HG02798 (cell line): ENCODE results near the gene KRT39.
"Not testable (repeated sequence)": the region's sequence is repeated elsewhere in the genome, so short reads cannot be mapped to it uniquely, and the experiment has no call there.

Source experiments
- ATAC-seq: cut with Tn5 transposase; IDR thresholded peaks from one replicate; pipeline ENCODE4 v1.9.1; 2021; ENCODE audit warnings: mild to moderate bottlenecking; ENCODE audit not compliant: unreplicated experiment, poor library complexity

Gene KRT39

DNA sequence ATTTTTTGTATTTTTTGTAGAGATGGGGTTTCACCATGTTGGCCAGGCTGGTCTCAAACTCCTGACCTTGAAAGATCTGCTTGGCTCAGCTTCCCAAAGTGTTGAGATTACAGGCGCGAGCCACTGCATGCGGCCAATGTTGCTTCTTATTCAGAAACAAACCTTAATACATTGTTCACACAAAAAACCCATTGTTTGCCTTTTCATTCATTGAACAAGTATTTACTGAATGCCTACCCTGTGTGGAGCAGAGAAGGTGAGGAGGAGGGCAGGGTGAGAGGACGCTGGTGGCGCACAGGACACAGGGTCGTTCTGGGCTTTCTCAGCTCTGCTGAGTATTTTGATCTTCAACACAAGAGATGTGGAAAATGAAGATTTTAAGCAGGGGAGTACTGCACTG, 21.3 kb downstream of the KRT39 start:
- no peak for ATAC-seq

DNA sequence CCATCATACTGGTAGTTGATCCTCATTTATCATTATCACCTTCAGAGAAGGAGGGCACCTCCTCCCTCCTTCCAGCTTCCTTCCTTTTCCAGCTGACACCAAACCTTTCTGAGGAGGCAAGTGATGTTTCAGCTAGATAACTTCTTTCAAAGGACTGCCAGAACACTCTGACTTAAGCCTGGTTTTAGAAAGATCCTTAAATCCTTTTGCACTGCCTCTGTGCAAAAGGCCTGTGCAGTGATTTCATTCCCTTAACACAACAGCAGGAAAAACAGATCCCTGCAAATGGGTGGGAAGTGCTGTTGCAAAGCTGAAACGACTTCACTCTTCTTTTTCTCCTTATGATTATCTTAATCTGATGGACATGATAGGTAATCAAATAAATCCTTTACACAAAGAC, 22.2 kb downstream of the KRT39 start:
- ATAC-seq: no peak

DNA sequence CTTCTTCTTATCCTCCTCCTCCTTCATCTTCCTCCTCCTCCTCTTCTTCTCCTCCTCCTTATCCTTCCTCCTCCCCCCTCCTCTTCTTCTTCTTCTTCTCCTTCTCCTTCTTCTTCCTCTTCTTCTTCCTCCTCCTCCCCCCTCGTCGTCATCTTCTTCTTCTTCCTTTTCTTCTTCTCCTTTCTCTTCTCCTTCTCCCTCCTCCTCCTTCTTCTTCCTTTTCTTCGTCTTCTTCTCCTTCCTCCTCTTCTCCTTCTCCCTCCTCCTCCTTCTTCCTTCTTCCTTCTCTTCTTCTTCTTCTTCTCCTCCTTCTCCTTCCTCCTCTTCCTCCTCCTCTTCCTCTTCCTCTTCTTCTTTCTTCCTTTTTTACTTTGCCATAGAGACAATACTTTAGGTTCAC, 24.2 kb downstream of the KRT39 start:
- no peak for ATAC-seq

DNA sequence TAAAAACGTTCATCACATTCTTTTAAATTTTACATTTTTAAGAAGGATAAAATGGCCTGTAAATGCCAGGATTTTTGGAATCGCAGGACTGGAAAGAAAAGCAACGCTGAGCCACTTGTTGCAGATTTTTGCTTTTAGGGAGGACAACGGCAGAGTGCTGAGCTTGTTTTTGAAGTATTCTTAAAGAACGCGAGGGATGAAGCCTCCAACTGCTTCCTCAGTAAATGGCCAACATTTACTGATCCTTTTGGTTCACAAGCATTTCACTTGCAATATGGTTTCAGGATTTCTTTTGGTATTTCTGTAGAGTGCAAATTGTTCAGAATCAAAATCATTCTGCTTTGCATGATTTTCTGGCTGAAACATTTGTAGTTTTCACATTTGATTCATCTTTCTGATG, 26.5 kb downstream of the KRT39 start:
- ATAC-seq: no peak

DNA sequence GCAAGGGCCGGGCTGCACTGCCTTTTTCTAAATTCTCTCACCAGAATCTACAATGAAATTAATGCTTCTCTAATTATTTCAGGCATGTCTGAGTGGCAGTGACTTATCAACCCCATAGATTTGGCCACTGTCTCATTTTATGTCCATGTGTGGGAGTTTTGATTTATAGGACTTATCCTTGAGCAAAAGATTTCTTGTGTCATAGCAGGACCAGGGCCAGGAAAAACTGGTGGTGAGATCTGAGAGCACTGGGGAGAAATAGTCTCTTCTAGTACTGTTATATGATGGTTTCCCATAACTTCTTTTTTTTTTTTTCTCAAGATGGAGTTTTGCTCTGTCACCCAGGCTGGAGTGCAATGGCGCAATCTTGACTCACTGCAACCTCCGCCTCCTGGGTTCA, 27.8 kb downstream of the KRT39 start:
- no peak for ATAC-seq

DNA sequence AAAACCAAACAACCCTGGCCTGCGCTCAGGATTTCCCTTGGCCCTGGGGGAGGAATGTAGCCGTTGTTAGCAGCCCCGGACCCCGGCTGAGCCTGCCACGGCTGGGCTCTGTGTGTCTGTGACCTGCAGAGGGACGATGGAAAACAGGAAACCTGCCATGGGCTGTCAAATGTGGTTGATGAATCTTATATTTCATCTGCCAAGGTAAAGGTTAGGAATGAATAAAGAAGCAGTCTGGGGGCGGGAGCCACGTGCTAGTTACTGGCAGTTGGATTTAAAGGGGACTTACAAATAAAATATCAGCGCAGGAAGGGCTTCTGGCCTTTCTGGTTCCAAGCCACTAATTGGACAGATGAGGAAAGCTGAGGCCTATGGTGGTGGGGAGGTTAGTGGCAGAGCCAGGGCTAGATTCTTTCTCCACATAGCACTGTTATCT, 29.3 kb downstream of the KRT39 start, which contains the start of gene KRT23:
Gene KRT23, minus strand, starts transcription at position 263 of the 436 bp plus-strand sequence. CDS start 1,043 bp downstream, outside the sequence.
- ATAC-seq: no peak

DNA sequence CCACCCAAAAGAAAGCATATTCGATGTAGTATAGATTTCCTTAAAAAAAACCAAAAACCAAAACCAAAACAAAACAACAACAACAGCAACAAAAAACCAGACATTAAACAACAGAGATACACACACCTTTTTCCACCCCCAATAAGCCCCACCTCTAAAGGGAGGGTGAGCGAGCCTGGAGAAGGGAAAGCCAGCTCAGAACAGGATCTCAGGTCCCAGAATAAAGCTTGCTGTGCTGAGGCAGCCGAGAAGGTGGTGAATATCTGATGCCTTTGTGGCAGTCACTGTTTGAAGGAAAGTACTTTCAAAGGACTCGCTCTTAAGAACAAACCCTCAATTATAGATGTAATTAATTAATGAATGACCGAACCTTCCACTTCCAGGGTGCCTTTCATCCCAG, 29.8 kb downstream of the KRT39 start:
- no peak for ATAC-seq

DNA sequence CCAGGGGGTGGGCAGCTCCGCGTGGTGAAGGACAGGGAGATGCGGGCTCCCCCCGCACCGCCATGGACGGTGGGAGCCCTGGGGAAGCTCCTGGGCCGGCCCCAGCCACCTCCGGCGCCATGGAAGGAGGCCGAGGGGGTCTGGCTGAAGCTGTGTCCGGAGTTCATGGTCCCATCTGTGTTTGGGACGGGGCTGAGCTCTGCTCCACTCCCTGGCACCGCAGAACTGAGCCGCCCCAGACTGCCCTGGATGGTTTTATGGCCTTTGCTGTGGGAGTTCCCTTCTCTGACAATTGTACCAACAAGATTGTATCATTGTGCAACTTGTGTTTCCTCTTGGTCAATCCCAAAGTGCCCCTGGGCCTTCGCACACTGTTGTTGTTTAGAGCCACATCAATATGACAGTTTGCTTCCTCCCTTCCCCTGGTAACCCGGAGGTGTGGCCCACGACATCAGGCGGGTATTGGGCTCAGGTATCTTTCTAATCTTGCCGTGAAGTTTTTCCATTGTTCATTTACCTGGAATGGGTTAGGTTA, 30.2 kb downstream of the KRT39 start:
- ATAC-seq: no peak

DNA sequence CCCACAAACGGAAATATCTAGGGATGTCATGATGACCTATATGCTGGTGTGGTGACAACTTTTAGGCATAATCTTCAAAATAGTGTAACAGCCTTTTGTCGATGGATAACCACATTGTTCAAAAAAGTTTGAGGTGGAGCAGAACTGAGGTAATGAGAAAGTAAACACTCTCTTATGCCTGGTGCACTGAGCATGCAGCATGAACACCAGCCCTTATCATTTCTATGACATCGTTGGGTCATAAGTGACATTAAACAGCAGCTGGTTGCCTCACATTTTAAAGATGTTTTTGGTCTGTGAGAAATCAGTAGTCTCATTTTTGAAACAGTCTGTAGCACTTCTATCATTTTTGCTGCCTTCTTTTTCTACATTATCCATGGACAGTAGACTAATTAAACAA, 31.1 kb downstream of the KRT39 start:
- no peak for ATAC-seq

DNA sequence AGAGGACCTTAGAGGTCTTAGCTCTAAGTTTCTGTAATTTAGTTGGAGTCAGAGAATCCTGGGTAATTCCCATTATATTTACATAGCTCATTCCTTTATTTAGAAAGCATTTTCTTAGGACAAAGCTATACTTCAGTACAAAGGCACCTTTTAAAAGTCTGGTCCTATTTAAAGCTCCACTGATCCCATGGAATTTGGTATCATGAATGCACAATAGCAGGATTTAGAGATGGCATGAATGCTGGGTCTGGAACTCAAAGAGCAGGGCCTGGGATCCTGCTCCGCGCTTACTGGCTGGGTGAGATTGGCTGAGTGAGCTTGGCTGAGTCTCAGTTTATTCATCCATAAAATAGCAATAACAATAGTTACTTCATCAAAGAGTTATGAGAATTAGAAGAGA, 34.1 kb downstream of the KRT39 start:
- ATAC-seq: no peak

DNA sequence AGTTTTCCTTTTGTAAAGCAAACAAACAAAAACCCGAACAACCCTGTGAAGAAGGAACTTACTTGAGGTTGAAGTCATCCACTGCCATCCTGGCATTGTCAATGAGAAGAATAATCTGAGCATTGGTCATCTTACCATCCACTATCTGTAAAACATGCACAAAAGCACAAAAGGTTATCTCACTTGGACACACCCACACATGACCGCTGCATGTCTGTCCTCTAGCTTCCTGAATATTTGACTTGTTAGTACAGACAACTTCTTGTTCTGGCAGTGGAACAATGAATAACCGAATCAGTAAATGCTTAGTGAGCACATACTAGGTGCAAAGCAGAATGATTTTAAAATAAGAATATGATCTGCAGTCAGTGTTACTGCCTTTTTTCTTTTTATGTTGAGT, 35.4 kb downstream of the KRT39 start:
- ATAC-seq: no peak

DNA sequence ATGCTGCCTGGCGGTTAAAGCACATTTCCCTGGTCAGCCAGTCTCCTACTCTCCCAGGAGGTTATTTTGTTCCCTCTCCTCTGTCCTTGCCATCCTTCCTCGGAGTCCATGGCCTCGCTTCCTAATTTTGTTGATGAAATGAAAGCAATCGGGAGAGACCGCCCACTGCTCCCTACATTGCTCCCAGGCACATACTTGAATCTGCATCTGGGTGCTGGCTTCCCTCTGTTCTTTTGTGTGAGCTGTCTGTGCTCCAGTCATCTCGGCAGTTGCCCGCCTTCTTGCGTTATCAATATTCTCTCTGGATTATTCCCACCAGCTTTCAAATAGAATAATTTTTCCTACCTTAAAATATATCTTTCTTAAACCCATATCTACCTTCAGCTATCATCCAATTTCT, 40.4 kb downstream of the KRT39 start:
- ATAC-seq: no peak

DNA sequence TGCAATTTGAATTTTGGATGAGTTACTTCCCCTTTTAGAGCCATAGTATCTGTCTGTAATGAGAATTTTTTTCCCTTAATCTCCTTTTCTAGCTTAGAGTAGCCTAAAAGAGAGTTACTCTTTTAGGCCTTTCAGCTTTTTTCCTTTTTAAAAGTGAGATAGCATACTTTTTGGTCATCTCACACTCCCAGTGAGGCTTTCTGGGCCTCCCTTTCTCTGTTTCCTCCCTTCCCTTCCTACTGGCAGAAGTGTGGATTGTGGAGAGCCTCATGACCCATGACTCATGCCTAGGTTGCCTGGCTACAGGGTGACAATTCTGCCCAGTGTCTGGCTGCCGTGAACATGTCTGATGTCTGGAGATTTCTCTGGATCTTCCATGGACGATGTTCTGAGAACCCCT, 44.5 kb downstream of the KRT39 start:
- no peak for ATAC-seq

DNA sequence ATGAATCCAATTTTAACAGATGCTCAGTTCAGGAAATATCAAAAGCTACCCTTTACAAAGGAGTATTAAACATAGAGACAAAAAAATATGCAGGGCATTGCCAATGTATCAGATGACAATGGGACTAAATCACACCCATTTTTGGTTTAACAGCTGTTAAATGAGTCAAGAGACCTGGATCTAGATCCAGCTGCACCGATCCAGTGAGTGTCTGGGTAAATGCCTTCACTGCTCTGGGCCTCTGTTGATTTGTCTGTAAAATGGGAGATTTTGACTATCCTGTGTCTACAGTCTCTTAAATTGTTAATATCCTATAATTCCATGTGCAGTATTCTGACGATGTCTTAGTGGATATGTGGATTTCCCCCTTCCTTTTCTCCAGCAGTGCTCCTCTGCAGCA, 45.7 kb downstream of the KRT39 start:
- ATAC-seq: no peak

DNA sequence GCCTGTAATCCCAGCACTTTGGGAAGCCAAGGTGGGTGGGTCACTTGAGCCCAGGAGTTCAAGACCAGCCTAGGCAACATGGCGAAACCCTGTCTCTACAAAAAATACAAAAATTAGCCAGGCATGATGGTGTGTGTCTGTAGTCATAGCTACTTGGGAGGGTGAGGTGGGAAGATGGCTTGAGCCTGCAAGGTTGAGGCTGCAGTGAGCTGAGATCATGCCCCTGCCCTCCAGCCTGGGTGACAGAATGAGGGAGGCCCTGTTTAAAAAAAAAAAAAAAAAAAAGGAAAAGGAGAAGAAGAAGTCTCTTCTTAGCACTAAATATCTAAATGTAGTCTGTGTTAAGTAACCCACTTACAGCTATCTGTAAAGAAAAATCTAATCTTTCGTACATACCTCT, 49.6 kb downstream of the KRT39 start:
- not testable (repeated sequence) for ATAC-seq

DNA sequence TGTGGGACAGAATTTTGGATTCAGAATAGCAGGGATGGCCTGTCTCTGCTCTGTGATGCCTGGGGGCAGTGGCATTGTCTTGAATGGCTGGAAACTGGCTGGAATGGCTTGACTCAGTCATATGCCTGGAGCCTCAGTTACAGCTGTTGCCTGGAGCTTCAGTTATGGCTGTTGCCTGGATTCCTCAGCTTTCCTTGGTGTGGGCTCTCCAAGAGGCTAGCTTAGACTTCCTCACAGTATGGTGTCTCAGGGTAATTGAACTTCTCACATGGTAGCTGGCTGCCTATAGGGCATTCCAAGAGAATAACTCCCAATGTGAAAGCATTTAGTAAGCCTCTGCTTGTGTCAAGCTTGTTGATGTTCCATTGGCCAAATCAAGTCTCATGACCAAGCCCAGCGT, 50.4 kb downstream of the KRT39 start:
- no peak for ATAC-seq

DNA sequence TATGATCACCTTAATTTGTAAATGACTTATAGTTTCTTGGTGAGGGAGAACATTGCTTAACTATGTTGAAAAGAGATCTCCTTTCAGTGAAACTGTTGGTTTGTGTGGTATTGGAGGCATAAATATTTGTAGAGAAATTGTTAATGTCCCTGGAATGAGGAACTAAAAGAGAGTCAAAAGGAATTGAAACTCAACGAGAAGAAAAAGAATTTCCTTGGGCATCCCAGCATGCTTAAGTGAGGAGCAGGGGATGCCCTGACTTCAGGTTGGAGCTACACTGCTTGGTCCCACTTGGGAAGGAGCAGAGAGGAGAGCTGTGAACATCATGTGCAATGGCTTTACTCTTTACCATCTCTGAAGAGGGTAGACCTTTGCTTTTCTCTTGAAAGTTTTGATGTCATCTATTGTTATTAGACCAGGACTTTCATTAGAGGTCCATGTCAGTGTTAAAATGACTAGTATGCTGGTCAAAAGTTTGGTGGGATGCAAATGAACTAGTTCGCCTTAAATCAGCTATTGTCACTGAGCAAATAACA, 51.0 kb downstream of the KRT39 start:
- ATAC-seq: no peak

DNA sequence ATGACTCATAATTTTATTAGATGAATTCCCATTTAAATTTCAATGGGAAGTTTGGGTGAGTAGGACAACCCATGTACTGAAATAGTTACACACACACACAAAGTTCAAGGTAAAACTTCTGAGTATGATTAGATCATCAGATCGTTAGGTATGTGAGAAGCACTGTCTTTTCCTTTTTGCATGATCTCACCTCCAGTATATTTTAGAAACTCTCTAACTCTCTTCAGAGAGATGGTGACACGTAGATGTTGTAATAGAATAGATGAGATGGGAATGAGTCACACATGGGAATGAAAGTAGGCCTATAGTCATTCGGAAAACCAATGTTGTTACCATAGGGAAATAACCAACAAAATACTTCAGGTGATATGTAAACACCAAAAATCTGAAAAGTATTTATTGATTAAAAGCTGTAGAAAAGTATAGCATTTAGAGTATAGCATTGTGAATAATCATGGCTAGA, 51.5 kb downstream of the KRT39 start:
- peak; percentile 48 for ATAC-seq

DNA sequence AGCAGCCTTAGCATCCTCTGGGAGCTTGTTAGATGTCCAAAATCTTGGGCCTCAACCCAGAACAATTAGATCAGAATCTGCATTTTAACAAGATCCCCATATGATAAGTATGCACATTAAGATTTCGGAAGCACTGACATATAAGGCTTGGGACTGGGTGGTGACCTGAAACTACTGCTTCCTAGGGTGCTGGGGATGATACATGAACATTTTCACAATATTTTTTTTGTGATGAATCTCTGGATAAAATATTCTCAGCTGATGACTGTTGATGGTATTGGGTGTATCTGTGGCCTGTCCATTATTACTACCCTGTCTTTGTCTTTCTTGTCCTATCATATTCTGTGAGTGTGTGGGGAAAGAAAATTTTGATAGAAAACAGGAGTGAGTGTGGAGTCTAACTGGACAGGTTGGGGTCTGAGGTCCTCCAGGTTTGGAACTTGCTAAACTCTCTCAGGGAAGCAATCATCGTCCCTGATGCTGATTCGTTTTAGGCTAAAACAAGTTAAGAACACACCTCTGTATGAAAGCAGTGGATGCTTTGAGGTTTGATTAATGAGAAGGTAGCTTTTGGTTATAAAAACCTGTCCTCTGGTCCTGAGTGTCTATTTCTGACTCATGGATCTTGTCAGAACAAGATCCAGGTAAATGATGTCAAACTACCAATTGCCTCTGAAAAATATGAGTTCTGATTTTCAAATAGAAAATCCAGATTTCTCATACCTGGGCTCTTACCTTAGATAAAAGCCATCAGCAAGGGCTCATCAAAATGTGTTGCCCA, 52.5 kb downstream of the KRT39 start:
- no peak for ATAC-seq

DNA sequence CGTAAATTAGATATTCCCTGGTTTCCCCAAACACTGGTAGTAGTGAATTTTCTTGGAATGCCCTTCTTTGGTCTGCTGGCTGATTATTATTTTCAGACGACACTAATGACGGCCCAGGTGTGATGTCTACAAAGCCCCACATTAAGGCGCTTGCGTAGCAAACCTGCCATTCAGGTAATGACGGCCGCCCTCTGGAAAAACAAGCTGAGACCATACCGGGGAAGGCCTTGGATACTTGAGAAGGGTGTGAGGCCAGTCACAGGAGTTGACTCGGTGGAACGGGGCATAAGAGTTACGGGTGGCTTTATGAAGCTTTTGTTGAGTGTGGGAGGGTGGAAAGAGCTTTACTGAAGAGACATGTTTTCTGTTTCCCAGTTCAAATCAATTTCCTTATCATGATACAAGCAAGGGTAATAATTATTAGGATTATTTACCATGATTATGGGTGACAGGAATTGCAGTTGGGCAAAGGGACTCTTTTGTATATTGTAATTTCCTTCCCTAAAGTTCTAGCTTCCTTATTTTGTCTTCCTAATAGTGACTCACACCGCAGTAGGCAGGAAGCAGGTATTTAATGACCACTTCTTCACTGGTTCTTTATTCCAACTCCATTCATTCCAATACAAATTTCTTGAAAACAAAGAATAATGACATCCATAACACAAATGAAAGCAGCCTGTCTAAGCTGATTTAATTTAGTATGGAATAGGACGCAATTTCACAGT, 54.1 kb downstream of the KRT39 start:
- ATAC-seq: no peak

DNA sequence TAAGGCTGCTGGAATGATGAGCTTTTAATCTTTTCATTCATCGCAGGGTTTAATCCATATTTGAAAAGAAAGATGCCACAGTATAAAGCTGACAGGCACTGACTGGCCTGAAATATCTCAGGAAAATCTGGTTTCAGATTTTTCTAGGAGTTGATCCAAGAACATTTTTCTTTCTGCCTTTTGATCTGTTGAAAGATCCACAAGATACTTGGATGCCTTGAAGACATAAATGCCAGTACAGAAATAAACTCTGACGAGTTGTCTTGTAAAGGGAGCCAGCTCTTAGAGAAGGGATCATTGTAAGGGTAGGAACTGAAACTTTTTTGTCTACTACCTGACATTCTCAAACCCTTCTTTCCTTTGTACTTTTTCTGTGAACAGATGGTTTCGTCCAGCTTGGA, 56.3 kb downstream of the KRT39 start:
- no peak for ATAC-seq
